SIG-M5 treated with dmso at 0.1 percent for 504 hours (cell line): ENCODE data around the gene ZNF443.
"Not testable (repeated sequence)": the region's sequence is repeated elsewhere in the genome, so short reads cannot be mapped to it uniquely, and the experiment has no call there.

ENCODE experiments used
- DNase-seq: peaks from one replicate; lab custom pipeline; 2025; ENCODE audit not compliant: unreplicated experiment; lab: John Stamatoyannopoulos, UW

Gene ZNF443

GRCh38 chr19:12440541-12441316 is at the start of gene ZNF443:
ZNF443 (minus strand) TSS chr19:12441021; CDS start chr19:12440914, 107 bp downstream.
- DNase-seq = peak; percentile 94

- DNase-seq = not testable (repeated sequence)
These were observed 45.5 kb upstream of the ZNF443 start for GRCh38 chr19:12486265-12486783.

GRCh38 chr19:12485571-12485970 is 44.8 kb upstream of the ZNF443 start:
- no peak for DNase-seq

- peak; percentile 29 for DNase-seq
These were observed 44.2 kb upstream of the ZNF443 start for GRCh38 chr19:12485052-12485416.

GRCh38 chr19:12484371-12485051 is 43.7 kb upstream of the ZNF443 start, which contains the start of gene ZNF709:
ZNF709 (minus strand) TSS chr19:12484816; CDS start chr19:12484657, 159 bp downstream.
- DNase-seq = peak; percentile 81

GRCh38 chr19:12484011-12484370 is 43.2 kb upstream of the ZNF443 start:
- DNase-seq = no peak

GRCh38 chr19:12482509-12482886 is 41.7 kb upstream of the ZNF443 start:
- DNase-seq = no peak

- DNase-seq = no peak
These were observed 41.1 kb upstream of the ZNF443 start for GRCh38 chr19:12481781-12482508.

GRCh38 chr19:12478234-12478941 is 37.6 kb upstream of the ZNF443 start:
- DNase-seq = no peak

- DNase-seq = not testable (repeated sequence)
These were observed 26.8 kb upstream of the ZNF443 start for GRCh38 chr19:12467651-12468050.

GRCh38 chr19:12465211-12465610 is 24.4 kb upstream of the ZNF443 start:
- no peak for DNase-seq

GRCh38 chr19:12464769-12465168 is 23.9 kb upstream of the ZNF443 start:
- no peak for DNase-seq

GRCh38 chr19:12464139-12464538 is 23.3 kb upstream of the ZNF443 start:
- DNase-seq = not testable (repeated sequence)

GRCh38 chr19:12453495-12453894 is 12.7 kb upstream of the ZNF443 start:
- peak; percentile 7 for DNase-seq

GRCh38 chr19:12450844-12451243 is 10.0 kb upstream of the ZNF443 start:
- DNase-seq = no peak

GRCh38 chr19:12448808-12449207 is 8.0 kb upstream of the ZNF443 start:
- no peak for DNase-seq

- DNase-seq = not testable (repeated sequence)
These were observed 908 bp downstream of the ZNF443 start for GRCh38 chr19:12439686-12440540.

GRCh38 chr19:12430726-12431299 is 10.0 kb downstream of the ZNF443 start:
- DNase-seq = not testable (repeated sequence)

GRCh38 chr19:12425888-12426274 is 14.9 kb downstream of the ZNF443 start:
- no peak for DNase-seq
